ENCODE data around the gene TMEM161A.
"Not testable (repeated sequence)": the region's sequence is repeated elsewhere in the genome, so short reads cannot be mapped to it uniquely, and the experiment has no call there.

The TMEM161A gene

DNA sequence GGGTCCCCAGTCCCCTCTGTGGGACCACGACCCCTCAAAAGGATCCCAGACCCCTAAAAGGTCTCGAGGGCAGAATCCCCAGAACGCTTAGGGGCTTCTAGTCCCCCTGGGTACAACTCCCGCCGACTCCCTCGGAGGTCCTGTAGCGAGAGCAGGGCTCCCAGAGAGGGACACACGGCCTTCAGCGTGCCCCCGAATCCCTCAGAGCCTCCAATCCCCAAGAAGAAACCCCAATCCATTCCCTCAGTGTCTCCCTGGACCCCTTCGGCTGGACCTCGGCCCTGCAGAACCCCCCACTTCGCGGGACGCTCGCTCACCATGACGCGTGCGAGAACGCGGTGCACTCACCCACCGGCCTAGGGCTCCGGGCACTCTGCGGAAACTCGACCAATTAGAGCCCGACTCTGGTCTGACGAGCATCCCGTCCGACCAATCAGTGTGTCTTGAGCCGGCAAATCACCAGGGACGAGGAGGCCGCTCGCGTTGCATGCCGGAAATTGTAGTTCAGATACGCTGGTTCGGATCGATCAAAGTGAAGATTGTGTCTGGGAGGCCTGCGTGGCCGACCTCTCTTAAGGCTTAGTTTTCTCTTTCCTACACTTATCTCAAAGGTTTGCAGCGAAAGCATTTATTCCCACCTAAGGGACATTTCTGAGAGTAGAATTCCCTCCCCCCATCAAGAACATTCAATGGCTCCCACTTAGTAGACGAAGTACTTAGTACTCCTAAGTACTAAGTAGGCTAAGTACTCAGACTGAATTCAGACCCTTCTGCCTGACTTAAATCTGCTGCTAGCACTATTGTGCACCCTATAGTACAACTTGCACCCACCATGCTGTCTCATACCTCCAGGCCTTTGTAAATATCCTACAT, at the start of gene TMEM161A:
TMEM161A (minus strand) TSS at position 370 of the 873 bp plus-strand sequence; CDS start at position 320, 50 bp downstream.
- peak; percentile 99 for DNase-seq (ENCODE audit: low spot score)

DNA sequence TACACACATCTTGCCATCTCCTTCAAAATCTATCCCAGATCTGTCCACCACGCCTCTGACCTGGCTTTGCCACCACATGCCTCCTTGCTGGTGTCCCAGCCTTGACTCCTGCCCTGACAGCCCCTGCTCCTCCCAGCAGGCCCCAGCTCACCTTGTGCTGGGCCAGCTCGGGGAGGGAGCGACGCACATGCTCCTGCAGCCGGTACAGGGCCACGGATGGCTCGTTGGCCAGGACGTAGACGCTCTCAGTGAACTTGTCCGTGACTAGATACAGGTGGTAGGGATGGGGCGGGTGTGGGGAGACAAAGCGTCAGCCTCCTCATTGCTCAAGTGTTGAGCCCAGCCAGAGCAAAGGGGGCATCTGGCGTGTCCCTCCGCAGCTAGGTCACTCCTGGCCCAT, 48.5 kb upstream of the TMEM161A start:
- no peak for DNase-seq (ENCODE audit: low spot score)

DNA sequence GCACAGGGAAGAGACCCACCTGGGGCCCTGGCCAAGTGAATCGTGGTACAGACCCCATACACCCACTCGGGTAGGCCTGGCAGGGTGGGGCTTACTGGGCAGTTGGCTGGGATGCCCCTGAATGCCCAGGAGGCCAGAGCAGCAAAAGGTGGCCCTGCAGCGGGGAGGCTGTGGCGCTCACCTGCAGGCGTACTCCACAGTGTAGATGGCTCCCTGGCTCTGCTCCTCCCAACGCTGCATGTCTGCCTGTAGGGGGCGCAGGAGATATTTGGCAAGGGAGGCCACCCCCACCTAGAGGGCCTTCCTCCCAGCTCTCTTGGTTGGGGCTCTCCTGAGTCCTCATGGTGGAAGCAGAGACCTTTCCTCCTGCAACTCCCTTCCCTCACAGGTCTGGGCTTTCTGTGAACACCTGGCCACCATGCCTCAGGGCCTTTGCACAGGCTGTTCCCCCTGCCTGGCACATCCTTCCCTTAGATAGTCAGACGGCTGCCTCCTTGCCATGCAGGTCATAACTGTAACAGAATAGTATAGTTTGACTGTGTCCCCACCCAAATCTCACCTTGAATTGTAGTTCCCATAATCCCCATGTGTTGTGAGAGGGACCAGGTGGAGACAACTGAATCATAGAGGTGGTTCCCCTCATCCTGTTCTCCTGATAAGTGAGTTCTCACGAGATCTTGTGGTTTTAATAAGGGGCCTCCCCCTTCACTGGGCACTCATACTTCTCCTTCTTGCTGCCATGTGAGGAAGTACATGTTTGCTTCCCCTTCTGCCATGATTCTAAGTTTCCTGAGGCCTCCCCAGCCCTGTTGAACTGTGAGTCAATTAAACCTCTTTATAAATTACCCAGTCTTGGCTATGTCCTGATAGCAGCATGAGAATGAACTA, 47.8 kb upstream of the TMEM161A start:
- DNase-seq (ENCODE audit: low spot score), result peak; percentile 36

DNA sequence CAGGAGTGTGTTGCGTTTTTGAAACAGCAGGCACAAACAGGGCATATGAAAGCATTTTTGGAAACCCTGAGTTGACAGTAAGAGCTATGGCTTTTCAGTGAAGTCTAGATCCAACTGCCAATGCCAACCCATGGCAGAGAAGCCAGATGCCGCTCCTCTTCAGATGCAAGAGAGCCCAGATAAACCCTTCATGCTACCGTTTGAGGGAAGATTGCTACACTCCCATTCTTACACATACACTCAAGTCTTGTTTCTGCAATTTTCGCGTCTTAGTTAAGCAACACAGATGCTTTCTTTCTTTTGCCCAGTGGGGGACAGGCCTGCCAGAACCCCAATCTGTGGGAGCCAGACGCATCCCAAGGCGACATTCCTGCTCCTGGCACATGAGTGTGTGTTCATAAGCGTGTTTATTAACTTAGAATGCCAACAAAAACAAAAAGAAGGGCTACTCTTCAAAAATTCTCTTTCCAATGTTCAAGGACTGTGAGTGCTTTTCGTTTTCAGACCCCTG, 43.3 kb upstream of the TMEM161A start:
- no peak for DNase-seq (ENCODE audit: low spot score)

DNA sequence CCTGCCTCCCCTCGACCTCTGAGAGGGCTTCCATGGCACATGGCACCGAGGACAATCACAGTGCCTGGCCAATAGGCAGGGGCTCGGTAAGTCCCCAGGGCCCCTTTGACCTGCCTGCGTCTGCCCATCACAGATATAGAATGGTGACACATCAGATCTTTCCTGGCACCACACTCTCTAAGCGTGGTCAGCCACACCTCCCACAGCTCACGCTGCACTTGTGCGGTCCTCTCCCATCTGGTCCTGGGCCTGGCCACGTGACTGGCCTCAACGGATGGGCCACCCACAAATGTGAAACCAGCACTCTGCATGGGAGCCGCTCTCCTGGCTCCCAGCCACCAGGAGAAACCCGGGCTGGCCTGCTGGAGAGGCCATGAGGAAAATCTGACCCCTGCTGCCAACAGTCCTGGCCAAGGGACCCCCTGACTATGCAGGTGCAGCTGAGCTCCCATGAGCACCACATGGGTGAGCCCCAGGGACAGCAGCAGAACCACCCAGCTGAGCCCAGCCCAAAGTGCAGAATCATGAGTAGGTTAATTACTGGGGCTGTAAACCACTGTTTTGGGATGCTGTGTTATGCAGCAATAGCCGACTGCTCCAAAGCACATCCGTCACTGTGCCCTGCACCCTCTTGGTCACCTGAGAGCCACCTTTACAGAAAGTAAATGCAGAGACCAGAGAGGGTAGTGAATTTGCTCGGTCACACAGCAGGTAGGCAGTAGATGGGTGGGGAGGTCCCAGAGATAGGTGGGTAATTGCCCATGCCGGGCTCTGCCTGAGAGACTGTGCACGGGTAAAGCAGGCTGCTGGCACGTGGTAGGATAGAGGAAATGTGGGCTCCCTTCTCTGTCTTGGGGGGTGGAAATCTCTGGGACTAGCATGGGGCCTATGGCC, 41.5 kb upstream of the TMEM161A start:
- no peak for DNase-seq (ENCODE audit: low spot score)

DNA sequence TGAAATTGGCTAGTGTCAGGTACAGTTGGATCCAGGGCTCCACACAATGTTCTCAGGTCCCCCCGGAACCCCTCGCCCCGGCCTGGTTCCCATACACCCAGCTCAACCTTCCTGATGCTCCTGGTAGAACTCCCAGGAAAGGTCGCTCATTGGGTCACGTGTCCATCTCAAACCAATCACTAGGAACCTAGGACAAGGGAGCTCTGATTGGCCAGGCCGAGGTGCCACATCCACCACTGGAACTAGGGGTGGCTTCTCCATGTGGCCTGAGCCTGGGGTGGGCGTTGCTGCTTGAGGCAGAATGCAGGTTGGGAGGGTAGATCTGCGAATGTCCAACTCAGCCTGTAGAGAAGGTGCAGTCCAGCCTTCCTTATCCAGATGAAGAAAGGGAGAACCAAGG, 38.7 kb upstream of the TMEM161A start:
- no peak for DNase-seq (ENCODE audit: low spot score)

DNA sequence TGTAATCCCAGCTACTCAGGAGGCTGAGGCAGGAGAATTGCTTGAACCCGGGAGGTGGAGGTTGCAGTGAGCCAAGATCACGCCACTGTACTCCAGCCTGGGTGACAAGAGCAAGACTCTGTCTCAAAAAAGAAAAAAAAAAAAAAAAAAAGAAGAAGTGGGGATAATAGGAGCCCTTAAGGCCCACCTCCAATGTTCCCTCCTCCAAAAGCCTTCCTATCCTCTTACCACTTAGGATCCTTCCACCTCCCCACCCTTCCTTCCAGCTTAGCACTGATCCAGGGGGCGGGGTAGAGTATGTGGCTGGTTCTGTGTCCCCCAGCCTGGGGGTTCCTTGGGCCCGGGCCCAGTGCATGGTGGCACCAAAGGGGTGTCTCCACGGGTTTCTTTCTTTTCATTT, 35.0 kb upstream of the TMEM161A start:
- not testable (repeated sequence) for DNase-seq (ENCODE audit: low spot score)

- DNase-seq (ENCODE audit: low spot score), result peak; percentile 34
Observed at GRCh38 chr19:19171821-19172532, 33.7 kb upstream of the TMEM161A start.

DNA sequence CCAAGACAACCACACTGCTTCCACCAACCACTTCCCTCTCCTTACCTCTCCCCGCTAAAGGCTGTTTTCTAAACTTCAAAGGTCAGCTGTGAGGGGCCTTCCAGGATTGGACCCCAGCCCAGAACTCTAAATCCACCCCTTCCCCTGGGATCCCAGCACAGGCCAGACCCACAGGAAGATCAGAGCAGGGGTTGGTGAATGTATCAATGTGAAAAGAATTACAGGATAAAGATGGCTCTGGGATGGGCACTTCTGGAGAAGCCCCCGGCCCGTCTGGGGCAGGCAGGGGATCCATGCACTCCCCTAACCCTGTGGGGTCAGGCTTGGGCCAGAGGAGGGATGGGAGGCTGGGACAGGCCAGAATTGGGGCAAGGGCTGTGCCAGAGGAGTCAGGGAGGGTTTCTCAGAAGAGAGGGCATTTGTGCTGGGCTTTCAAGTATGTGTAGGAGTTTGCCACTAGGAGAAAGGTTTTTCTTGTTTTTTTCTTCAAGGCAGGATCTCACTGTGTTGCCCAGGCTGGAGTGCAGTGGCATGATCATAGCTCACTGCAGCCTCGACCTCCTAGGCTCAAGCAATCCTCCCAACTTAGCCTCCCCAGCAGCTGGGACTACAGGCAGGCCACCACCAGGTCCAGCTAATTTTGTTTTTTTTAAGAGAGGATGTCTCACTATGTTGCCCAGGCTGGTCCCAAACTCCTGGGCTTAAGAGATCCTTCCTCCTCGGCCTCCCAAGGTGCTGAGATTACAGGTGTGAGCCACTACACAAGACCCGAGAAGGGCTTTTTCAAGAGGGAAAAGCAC, 32.8 kb upstream of the TMEM161A start:
- no peak for DNase-seq (ENCODE audit: low spot score)

GRCh38 chr19:19170053-19170872, 32.0 kb upstream of the TMEM161A start, which contains the start of gene MEF2B:
TSS of gene MEF2B (minus strand) at chr19:19170263. CDS start at chr19:19150735, 19,528 bp downstream.
- DNase-seq (ENCODE audit: low spot score), result peak; percentile 96

GRCh38 chr19:19169236-19170052, 31.2 kb upstream of the TMEM161A start:
- DNase-seq (ENCODE audit: low spot score), result no peak

GRCh38 chr19:19167612-19168011, 29.3 kb upstream of the TMEM161A start:
- DNase-seq (ENCODE audit: low spot score), result no peak

GRCh38 chr19:19165396-19165795, 27.1 kb upstream of the TMEM161A start:
- no peak for DNase-seq (ENCODE audit: low spot score)

DNA sequence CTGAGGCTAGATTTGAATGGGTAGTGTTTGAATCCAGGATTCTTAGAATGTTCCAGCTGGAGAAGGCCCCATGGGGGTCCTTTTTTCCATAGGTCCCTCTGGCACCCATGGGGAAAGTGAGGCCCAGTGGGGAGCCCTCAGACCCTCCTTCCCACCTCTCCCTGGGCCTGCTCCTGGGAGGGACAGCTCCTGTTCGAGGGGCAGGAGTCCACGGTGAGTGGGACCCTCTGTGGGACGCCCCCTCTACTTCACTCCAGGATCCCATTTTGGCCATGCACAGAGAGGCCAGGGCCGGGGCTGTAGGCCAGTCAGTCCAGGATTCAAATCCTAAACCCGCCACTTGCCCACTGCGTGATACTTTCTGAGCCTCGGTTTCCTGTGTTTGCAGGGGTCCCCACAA, 24.2 kb upstream of the TMEM161A start:
- DNase-seq (ENCODE audit: low spot score), result no peak

DNA sequence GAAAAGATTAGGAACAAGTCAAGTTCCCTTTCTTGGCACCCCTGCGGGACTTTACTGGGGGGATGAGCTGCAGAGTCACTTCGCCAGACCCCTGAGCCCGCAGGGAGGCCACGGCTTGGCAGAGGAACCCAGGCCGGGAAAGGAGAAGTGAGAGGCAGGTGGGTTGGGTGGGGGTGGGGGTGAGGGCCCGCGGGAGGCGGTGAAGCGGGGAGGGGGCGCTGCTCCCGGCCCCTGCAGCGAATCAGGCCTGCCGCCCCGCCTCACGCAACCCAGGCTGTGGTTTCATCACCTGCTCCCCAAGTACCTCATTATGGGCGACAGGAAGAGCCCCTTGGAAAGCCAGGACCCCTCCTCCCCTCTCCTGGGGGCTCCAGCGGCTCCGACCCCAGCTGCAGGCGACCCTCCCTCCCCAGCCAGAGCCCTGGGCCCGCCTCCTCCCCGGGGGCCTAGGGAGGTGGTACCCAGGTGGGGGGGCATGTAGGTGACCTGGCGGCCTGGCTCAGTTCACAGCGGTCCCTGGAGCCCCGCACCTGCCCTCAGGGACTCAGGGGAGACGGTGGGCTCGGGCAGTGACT, 22.3 kb upstream of the TMEM161A start:
- DNase-seq (ENCODE audit: low spot score), result peak; percentile 87

- no peak for DNase-seq (ENCODE audit: low spot score)
Observed at GRCh38 chr19:19159534-19159933, 21.3 kb upstream of the TMEM161A start.

DNA sequence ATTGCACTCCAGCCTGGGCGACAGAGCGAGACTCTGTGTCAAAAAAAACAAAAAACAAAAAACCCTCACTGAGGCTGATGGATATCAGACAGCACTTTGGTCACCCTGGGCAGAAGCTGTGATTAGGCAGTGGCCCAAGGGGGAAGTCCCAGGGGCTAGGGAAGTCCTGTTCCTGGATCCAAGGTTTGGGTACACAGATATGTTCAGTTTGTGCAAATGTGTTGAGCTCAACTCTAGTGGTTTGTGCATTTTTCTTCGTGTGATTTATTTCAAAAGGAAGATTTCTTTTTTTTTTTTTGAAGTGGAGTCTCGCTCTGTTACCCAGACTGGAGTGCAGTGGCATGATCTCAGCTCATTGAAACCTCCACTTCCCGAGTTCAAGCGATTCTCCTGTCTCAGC, 19.5 kb upstream of the TMEM161A start:
- DNase-seq (ENCODE audit: low spot score), result no peak

Data from germinal center (tissue), 1 donor.